Measurements from ENCODE around the gene SKOR1.

SKOR1 gene

GRCh38 chr15:67801926-67802914 lies 23.1 kb upstream of the SKOR1 start:
- no peak for DNase-seq (ENCODE audit: low read depth, low spot score)
- in situ Hi-C loops (cut with HindIII; ENCODE audit: low sequenced_read_pairs) = no loop called here
- H3K4me3 ChIP-seq (ENCODE audit: low read depth, low read length) = no peak overlapping the region
- TF ChIP-seq CTCF (IDR thresholded peaks at IDR 0.05; ENCODE audit: low read depth, low read length) = no peak

- in situ Hi-C loops (cut with HindIII; ENCODE audit: low sequenced_read_pairs) = no loop called here
- DNase-seq (ENCODE audit: low read depth, low spot score) = no peak
- no peak for TF ChIP-seq CTCF (IDR thresholded peaks at IDR 0.05; ENCODE audit: low read depth, low read length)
- H3K4me3 ChIP-seq (ENCODE audit: low read depth, low read length) = no peak overlapping the region
Measured at GRCh38 chr15:67803299-67803698, 22.0 kb upstream of the SKOR1 start.

- no peak for DNase-seq (ENCODE audit: low read depth, low spot score)
- in situ Hi-C loops (cut with HindIII; ENCODE audit: low sequenced_read_pairs) = no loop called here
- H3K4me3 ChIP-seq (ENCODE audit: low read depth, low read length) = no peak overlapping the region
- TF ChIP-seq CTCF (IDR thresholded peaks at IDR 0.05; ENCODE audit: low read depth, low read length) = no peak
Measured at GRCh38 chr15:67803996-67804843, 21.1 kb upstream of the SKOR1 start.

- no peak for TF ChIP-seq CTCF (IDR thresholded peaks at IDR 0.05; ENCODE audit: low read depth, low read length)
- no peak for DNase-seq (ENCODE audit: low read depth, low spot score)
- no peak overlapping the region for H3K4me3 ChIP-seq (ENCODE audit: low read depth, low read length)
- in situ Hi-C loops (cut with HindIII; ENCODE audit: low sequenced_read_pairs) = no loop called here
Measured at GRCh38 chr15:67805008-67805665, 20.2 kb upstream of the SKOR1 start.

- in situ Hi-C loops (cut with HindIII; ENCODE audit: low sequenced_read_pairs) = no loop called here
- no peak overlapping the region for H3K4me3 ChIP-seq (ENCODE audit: low read depth, low read length)
- no peak for DNase-seq (ENCODE audit: low read depth, low spot score)
- no peak for TF ChIP-seq CTCF (IDR thresholded peaks at IDR 0.05; ENCODE audit: low read depth, low read length)
Measured at GRCh38 chr15:67805666-67806516, 19.4 kb upstream of the SKOR1 start.
